Thymus (tissue), 11 donors: ENCODE results near the gene PLK3. TPM values are rescaled to one million over a fixed set of nuclear protein-coding genes. Genes with fewer than 3 reads are reported as not detected.
"Not testable (repeated sequence)": the region's sequence is repeated elsewhere in the genome, so short reads cannot be mapped to it uniquely, and the experiment has no call there.

ENCODE experiments used
- DNase-seq, 9 donors: peaks; one replicate each; pipeline ENCODE4 v3.0.0-alpha.2; 2013; ENCODE audit warnings: low spot score in 9 of 9, low read depth in 6 of 9, missing footprints in 1 of 9
- H3K27ac ChIP-seq, 2 donors: one replicate each; pipeline ENCODE4 v1.5.1; 2013; ENCODE audit warnings: control low read depth in 1 of 2, low read depth in 1 of 2, low read length in 1 of 2, mild to moderate bottlenecking in 1 of 2, moderate library complexity in 1 of 2
- H3K27me3 ChIP-seq, 2 donors: one replicate each; pipeline ENCODE4 v1.5.1; 2013; ENCODE audit warnings: low read length in 1 of 2; ENCODE audit not compliant: control insufficient read depth in 2 of 2, insufficient read depth in 1 of 2
- H3K36me3 ChIP-seq, 2 donors: one replicate each; pipeline ENCODE4 v1.5.1; 2013; ENCODE audit warnings: low read length in 1 of 2, mild to moderate bottlenecking in 1 of 2, moderate library complexity in 1 of 2; ENCODE audit not compliant: control insufficient read depth in 2 of 2, insufficient read depth in 2 of 2
- H3K4me1 ChIP-seq, 2 donors: one replicate each; pipeline ENCODE4 v1.5.1; 2013; ENCODE audit warnings: low read length in 2 of 2; ENCODE audit not compliant: control insufficient read depth in 2 of 2, insufficient read depth in 2 of 2
- H3K4me3 ChIP-seq, 2 donors: one replicate each; pipeline ENCODE4 v1.5.1; 2013; ENCODE audit warnings: low read length in 2 of 2, control low read depth in 1 of 2, mild to moderate bottlenecking in 1 of 2
- H3K9me3 ChIP-seq, 2 donors: one replicate each; pipeline ENCODE4 v1.5.1; 2013; ENCODE audit warnings: low read length in 1 of 2, mild to moderate bottlenecking in 1 of 2; ENCODE audit not compliant: control insufficient read depth in 2 of 2, insufficient read depth in 1 of 2
- WGBS: extraction: QIAGEN DNeasy Blood & Tissue Kit; methylation state at CpG from one replicate; pipeline ENCODE4 v1.1.7; 2013; 5-methylcytosine and 5-hydroxymethylcytosine counted together
- polyA plus RNA-seq: library from polyadenylated mRNA; stranded (reverse); fragments of 200-250 nt; gene quantifications from one replicate; pipeline ENCODE4 v1.2.3, GENCODE V29; 2013
- total RNA-seq: library from RNA; stranded (reverse); fragments of 120-200 nt; gene quantifications from one replicate; pipeline ENCODE4 v1.2.4, GENCODE V29; 2013
- donor health status: healthy.

Gene PLK3
- total and polyA plus RNA-seq, 2 donors, result 10.1 to 32.9 TPM

- Histone ChIP-seq H3K27me3 (no peaks in the 10 kb centered on the region), H3K4me3 (no peak overlapping the region), H3K4me1 (peaks cover 3 to 26% of the 10 kb centered on the region in 2 donors), H3K9me3 (no peaks in the 10 kb centered on the region), H3K36me3 (no peaks in the 10 kb centered on the region), H3K27ac (no peak overlapping the region)
- DNase-seq, result no peak
- WGBS, result 97% methylated on average over 6 of the region's 6 CpGs
Measured at GRCh38 chr1:44822131-44822701, 22.0 kb downstream of the PLK3 start.

GRCh38 chr1:44822981-44823451 is 22.8 kb downstream of the PLK3 start:
- DNase-seq, result no peak
- no peaks in the 10 kb centered on the region for H3K9me3 ChIP-seq
- no peaks in the 10 kb centered on the region for H3K36me3 ChIP-seq
- no peak overlapping the region for H3K27ac ChIP-seq
- H3K4me3 ChIP-seq, result no peak overlapping the region
- H3K4me1 ChIP-seq, result peaks cover 3 to 26% of the 10 kb centered on the region in 2 donors
- H3K27me3 ChIP-seq, result no peaks in the 10 kb centered on the region
- 98% methylated on average over 15 of the region's 15 CpGs for WGBS

- H3K27ac ChIP-seq, H3K36me3 ChIP-seq, H3K4me3 ChIP-seq, DNase-seq, H3K27me3 ChIP-seq, H3K9me3 ChIP-seq: not testable (repeated sequence)
- over 99% methylated on average over 6 of the region's 6 CpGs for WGBS
- peaks cover 3 to 20% of the 10 kb centered on the region in 2 donors for H3K4me1 ChIP-seq
Measured at GRCh38 chr1:44824392-44824791, 24.2 kb downstream of the PLK3 start.

DNA sequence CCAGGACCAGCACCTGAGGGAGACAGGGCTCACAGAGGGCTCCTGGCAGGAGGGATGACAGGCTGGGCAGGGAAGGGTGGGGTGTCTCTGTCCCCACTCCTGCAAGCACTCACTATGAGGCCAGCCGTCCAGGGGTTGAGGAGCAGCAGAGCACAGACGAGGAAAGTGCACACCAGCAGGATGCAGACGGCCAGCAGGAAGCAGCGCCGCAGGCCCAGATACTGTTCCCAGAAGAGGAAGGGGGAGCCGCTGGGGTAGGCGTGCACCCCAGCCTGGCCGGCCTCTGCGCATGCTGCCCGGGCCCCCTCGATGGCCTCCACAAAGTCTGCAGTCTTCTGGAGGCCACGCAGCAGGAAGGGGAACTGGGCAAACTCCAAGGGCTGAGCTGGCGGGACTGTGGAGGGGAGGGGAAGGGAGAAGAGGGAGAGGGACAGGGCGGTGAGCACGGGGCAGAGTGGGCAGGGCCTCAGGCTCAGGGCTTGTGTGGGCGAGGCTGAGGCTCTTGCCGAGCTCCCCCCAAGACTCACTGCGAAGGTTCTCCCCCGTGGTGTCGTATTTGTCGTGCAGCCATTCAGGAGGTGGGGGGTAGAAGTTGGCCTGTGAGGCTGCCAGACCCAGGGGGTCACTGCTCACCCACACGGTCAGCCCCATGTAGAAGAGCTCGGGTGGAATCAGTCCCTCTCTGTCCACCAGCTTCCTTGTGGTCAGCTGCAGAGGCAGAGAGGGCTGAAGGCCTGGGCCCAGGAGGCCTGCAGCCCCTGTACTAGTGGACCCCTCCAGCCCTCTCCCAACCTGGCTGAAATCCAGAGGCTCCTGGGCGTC is 26.4 kb downstream of the PLK3 start:
- peaks cover 0 to 18% of the 10 kb centered on the region in 2 donors for H3K4me1 ChIP-seq
- no peak for DNase-seq
- WGBS, result 50% methylated on average over 24 of the region's 24 CpGs
- no peak overlapping the region for H3K27ac ChIP-seq
- H3K4me3 ChIP-seq, result no peak overlapping the region
- H3K9me3 ChIP-seq, result no peaks in the 10 kb centered on the region
- H3K36me3 ChIP-seq, result no peaks in the 10 kb centered on the region
- no peaks in the 10 kb centered on the region for H3K27me3 ChIP-seq

DNA sequence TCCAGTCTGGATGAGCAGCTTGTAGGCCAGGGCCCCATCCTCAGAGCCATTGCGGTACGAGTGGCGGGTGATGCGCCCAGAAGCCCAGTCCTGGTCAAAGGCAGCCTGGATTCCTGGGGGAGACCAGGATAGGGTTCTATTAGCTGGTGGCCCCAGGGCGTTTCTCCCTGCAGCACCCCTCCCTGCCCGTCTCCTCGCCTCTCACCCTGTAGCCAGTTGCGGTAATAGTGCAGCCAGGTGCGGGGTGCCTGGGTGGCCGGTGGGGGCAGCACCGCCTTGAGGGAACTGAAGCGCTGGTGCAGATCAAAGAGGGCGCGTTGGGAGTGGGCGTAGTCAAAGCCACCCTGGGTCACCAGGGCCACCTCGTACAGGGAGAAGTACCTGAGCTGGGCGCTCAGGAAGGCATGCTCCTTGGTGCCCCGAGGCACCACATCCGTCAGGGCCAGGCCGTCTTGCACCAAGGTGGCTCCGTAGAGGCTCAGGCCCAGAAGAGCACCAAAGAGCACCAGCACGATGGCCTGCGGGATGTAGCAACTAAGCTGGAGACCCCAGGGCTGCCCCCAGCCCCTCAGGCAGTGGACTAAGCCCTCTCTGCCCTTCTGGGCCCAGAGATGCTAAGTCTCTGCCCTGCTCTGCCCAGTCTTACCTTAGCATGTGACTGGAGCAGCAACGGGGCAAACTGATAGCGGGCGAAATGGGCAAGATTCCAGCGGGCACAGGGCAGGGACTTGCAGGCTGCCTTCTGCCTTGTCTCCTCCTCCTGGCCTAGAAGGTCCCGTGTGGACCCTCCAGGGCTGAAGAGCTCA is 27.2 kb downstream of the PLK3 start:
- 93% methylated on average over 28 of the region's 28 CpGs for WGBS
- DNase-seq, result no peak
- Histone ChIP-seq H3K36me3 (no peaks in the 10 kb centered on the region), H3K4me3 (no peak overlapping the region), H3K27ac (no peak overlapping the region), H3K4me1 (peaks cover 0 to 22% of the 10 kb centered on the region in 2 donors), H3K27me3 (no peaks in the 10 kb centered on the region), H3K9me3 (no peaks in the 10 kb centered on the region)

- Histone ChIP-seq H3K27ac (no peak overlapping the region), H3K36me3 (no peaks in the 10 kb centered on the region), H3K9me3 (no peaks in the 10 kb centered on the region), H3K4me3 (no peak overlapping the region), H3K4me1 (peaks cover 0 to 22% of the 10 kb centered on the region in 2 donors), H3K27me3 (no peaks in the 10 kb centered on the region)
- DNase-seq, result no peak
- WGBS, result 98% methylated on average over 21 of the region's 21 CpGs
Measured at GRCh38 chr1:44828003-44828651, 27.9 kb downstream of the PLK3 start.

- H3K4me3 ChIP-seq, result no peak overlapping the region
- no peaks in the 10 kb centered on the region for H3K27me3 ChIP-seq
- H3K36me3 ChIP-seq, result no peaks in the 10 kb centered on the region
- H3K27ac ChIP-seq, result no peak overlapping the region
- no peaks in the 10 kb centered on the region for H3K9me3 ChIP-seq
- WGBS, result 98% methylated on average over 15 of the region's 15 CpGs
- no peak for DNase-seq
- peaks cover 0 to 25% of the 10 kb centered on the region in 2 donors for H3K4me1 ChIP-seq
Measured at GRCh38 chr1:44828841-44829440, 28.8 kb downstream of the PLK3 start.

DNA sequence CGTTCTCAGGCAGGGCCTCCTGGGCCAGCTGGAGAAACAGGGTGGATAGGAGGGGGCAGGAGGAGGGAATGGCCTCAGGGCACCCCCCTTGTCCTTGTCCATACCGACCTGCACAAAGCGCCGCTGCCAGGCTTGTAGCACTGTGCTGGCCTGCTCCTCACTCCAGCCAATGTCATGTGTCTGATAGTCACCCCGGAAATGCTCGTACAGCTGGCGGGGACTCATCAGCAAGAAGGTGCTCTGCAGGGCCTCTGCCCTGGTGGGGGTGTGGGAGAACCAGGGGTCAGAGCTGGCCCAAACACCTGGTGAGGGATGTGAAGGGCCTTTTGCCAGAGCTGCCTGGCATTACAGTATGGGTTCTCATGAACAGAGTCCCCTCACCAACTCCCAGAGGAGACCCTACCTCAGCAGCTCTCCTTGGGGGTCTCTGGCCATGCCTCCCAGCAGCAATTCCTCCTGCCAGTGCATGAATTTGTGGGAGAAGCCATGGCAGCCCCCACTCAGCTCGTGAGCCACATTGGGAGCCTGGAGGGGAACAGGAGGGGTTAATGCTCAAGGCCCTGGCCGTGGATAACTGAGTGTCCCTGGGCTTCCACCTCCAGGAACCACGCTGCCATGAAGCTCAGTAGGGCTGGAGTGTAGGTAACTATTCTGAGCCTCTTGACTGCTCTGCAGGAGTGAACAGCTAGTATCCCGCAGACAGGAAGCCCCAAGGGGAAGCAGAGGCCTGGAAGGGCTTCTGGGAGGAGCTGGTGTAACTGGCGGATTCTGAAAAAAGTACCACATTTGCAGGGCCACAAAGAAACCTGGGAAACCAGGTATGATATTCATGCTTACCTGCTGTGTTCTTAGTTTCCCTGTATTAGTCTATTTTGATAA is 29.6 kb downstream of the PLK3 start:
- 74% methylated on average over 12 of the region's 12 CpGs for WGBS
- Histone ChIP-seq H3K27me3 (no peaks in the 10 kb centered on the region), H3K4me1 (peaks cover 0 to 26% of the 10 kb centered on the region in 2 donors), H3K27ac (no peak overlapping the region), H3K4me3 (no peak overlapping the region), H3K36me3 (no peaks in the 10 kb centered on the region), H3K9me3 (no peaks in the 10 kb centered on the region)
- DNase-seq, result no peak
